ENCODE results near the gene ZNRF3. TPM values are rescaled to one million over a fixed set of nuclear protein-coding genes. Genes with fewer than 3 reads are reported as not detected.

The ZNRF3 gene
- total and polyA plus RNA-seq, 2 experiments from 2014 or later = 11.1 to 32.2 TPM

DNA sequence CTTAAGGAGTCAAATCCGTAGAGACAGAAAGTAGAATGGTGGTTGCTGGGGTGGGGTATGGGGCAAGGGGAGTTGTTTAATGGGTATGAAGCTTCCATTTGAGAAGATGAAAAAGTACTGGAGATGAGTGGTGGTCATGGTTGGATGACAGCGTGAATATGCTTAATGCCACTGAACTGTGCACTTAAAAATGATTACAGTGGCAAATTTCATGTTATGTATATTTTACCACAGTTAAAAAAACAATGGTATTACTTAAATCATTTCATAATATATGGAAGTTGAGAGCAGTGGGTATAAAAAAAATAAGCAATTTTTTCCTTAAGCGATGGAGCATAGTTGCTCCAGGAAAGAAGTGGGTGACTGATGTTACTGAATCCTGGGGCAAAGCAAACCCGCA is 111.2 kb downstream of the ZNRF3 start (continued):
- TF ChIP-seq ETS1 (IDR thresholded peaks at IDR 0.05) (no peak), CTCF (conservative IDR thresholded peaks at IDR 0.05; ENCODE audit: low read depth in 2 of 2) (no peak), ZNF114 (CRISPR knock-in tag; IDR thresholded peaks at IDR 0.05) (no peak), EZH2phosphoT487 (IDR thresholded peaks at IDR 0.05; ENCODE audit: unreplicated experiment) (no peak), NANOG (IDR thresholded peaks at IDR 0.05; ENCODE audit: borderline replicate concordance) (no peak), REST (IDR thresholded peaks at IDR 0.05; ENCODE audit: unreplicated experiment) (no peak), JUNB (IDR thresholded peaks at IDR 0.05; ENCODE audit: unreplicated experiment) (no peak)

DNA sequence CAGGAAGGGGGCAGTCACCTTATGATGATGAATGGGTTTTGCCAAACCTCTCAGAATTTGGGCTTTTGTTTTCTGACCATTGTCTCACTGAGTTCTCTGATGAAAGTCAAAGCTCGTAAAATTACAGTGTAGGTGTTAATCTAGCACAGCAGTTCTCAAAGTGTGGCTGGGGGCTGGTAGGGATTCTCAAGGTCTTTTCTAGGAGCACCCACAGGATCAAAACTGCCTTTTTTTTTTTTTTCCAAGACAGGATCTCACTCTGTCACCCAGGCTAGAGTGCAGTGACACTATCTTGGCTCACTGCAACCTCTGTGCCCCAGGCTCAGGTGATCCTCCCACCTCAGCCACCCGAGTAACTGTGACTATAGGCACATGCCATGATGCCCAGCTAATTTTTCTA is 112.2 kb downstream of the ZNRF3 start:
- Mint-ChIP-seq H3K4me1 (peaks cover 40% of the 10 kb centered on the region), H3K27ac (no peak overlapping the region), H3K9me3 (no peaks in the 10 kb centered on the region), H3K27me3 (ENCODE audit: insufficient read depth, low read depth, poor library complexity) (peaks cover 5% of the 10 kb centered on the region), H3K36me3 (ENCODE audit: low read depth) (peaks cover 59% of the 10 kb centered on the region), H3K4me3 (no peak overlapping the region)
- peaks cover 30% of the 10 kb centered on the region for H3K4me1 ChIP-seq (ENCODE audit: insufficient read depth)
- H3K4me3 ChIP-seq = no peak overlapping the region
- H3K27me3 ChIP-seq (ENCODE audit: insufficient read depth) = no peaks in the 10 kb centered on the region
- no peak overlapping the region for H3K4me2 ChIP-seq
- peaks cover 4% of the 10 kb centered on the region; the same call in 1 of the 2 replicates for H3F3A ChIP-seq (replicated peaks; ENCODE audit: low read depth)
- H3K36me3 ChIP-seq (ENCODE audit: insufficient read depth) = peaks cover 3% of the 10 kb centered on the region; the same call in 1 of the 2 replicates
- no peaks in the 10 kb centered on the region for H3K9me2 ChIP-seq (ENCODE audit: insufficient read depth)
- DNase-seq (ENCODE audit: low spot score) = no peak
- no peak for ATAC-seq
- H4K20me1 ChIP-seq (replicated peaks; ENCODE audit: insufficient read depth) = no peaks in the 10 kb centered on the region
- H3K79me2 ChIP-seq (replicated peaks; ENCODE audit: insufficient read depth) = peaks cover 45% of the 10 kb centered on the region
- H3K27ac ChIP-seq (ENCODE audit: low read depth) = no peak overlapping the region
- H2AFZ ChIP-seq = no peak overlapping the region
- TF ChIP-seq EZH2 (IDR thresholded peaks at IDR 0.05; ENCODE audit: low read depth, unreplicated experiment) (no peak), REST (IDR thresholded peaks at IDR 0.05; ENCODE audit: unreplicated experiment) (no peak), POLR2AphosphoS5 (IDR thresholded peaks at IDR 0.05; ENCODE audit: low read depth) (no peak), ZNF114 (CRISPR knock-in tag; IDR thresholded peaks at IDR 0.05) (no peak), CTCF (conservative IDR thresholded peaks at IDR 0.05; ENCODE audit: low read depth in 2 of 2) (no peak), ZNF331 (CRISPR knock-in tag; IDR thresholded peaks at IDR 0.05; ENCODE audit: low read depth) (no peak), JUNB (IDR thresholded peaks at IDR 0.05; ENCODE audit: unreplicated experiment) (no peak), ETS1 (IDR thresholded peaks at IDR 0.05) (no peak), EZH2phosphoT487 (IDR thresholded peaks at IDR 0.05; ENCODE audit: unreplicated experiment) (no peak)
